Activated CD4-positive, alpha-beta memory T cell treated with anti-CD3 and anti-CD28 coated beads for 36 hours (primary cell): ENCODE data around the gene LYL1. TPM values are rescaled to one million over a fixed set of nuclear protein-coding genes. Genes with fewer than 3 reads are reported as not detected.

ENCODE experiments used
- CTCF ChIA-PET: fragments of 350-600 bp; sonication (Branson Sonifier 250); formaldehyde crosslinking; loops from one replicate; lab custom pipeline; 2021; ENCODE audit warnings: antibody characterized with exemption, inconsistent platforms; lab: Charles Lee
- POLR2A ChIA-PET: fragments of 350-600 bp; sonication (Branson Sonifier 250); formaldehyde crosslinking; loops from one replicate; lab custom pipeline; 2021; ENCODE audit warnings: antibody characterized with exemption; lab: Charles Lee
- DNase-seq: peaks from one replicate; pipeline ENCODE4 v3.0.0-alpha.2; 2020
- H3K27ac Mint-ChIP-seq: one replicate; pipeline ENCODE4 v1.8.0; 2021; ENCODE audit warnings: mixed read lengths
- H3K27me3 Mint-ChIP-seq: one replicate; pipeline ENCODE4 v1.8.0; 2021; ENCODE audit warnings: mixed read lengths
- H3K36me3 Mint-ChIP-seq: one replicate; pipeline ENCODE4 v1.8.0; 2021; ENCODE audit warnings: mixed read lengths
- H3K4me1 Mint-ChIP-seq: one replicate; pipeline ENCODE4 v1.8.0; 2021; ENCODE audit warnings: low read depth, mixed read lengths
- H3K4me3 Mint-ChIP-seq: one replicate; pipeline ENCODE4 v1.8.0; 2021; ENCODE audit warnings: mild to moderate bottlenecking, mixed read lengths
- H3K9me3 Mint-ChIP-seq: one replicate; pipeline ENCODE4 v1.8.0; 2021; ENCODE audit warnings: mixed read lengths
- intact Hi-C: fragments of 100-400 bp; cut with micrococcal nuclease; formaldehyde crosslinking; loops from one replicate; pipeline ENCODE4 v1.15.1; 2023
- total RNA-seq, 2 experiments: library from RNA; stranded (reverse); gene quantifications; one replicate each; pipeline ENCODE4 v1.2.3, GENCODE V29; 2021

LYL1 gene
- total RNA-seq, 2 experiments from 2014 or later: 5.0 to 5.6 TPM

DNA sequence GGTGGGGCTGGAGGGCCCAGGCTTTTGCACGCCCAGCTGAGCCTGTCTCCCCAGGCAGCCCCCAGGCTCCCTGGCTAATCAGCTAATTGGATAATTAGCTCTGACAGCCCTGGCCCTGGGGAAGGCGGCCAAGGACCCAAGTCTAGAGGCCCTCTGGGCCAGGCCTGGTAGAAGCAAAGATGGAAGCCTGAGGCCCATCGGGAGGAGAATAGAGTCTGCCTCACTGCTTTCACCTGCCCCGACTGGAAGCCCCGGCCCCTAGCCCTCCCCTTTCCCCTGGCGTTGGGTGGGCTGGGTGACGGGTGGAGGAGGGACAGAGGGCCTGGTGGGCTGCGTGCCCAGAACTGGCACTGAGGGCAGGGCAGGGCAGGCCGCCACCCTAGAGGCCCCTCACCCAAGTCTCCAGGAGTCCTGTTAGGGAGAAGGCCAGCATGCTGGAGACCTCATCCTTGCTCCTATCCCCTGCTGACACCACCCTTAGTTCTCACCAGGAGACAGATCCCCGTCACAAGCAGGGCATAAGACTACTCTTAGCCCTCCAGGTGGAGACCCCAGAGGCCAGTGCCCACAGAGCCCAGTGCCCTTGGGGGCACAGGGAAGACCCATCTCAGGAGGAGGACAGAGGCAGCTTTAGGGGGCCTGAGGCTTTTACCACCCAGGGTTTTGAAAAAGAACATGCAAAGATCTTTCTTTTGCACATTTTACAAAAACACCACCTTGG is 12.0 kb downstream of the LYL1 start:
- ChIA-PET CTCF (interaction anchor here (1.1 to 8.1 kb wide), 4 partner anchors 31 to 124 kb away, joined by 5 to 182 read pairs (median 66); partner anchors contain the start of gene DAND5), POLR2A (no interaction called here)
- no peak for DNase-seq
- Mint-ChIP-seq H3K27me3 (peaks cover 5% of the 10 kb centered on the region), H3K27ac (no peak overlapping the region), H3K4me3 (no peak overlapping the region), H3K36me3 (no peaks in the 10 kb centered on the region), H3K4me1 (peaks cover 8% of the 10 kb centered on the region), H3K9me3 (no peaks in the 10 kb centered on the region)
- intact Hi-C loops: loop anchor here (5.0 kb wide), 1 partner anchor 58 kb away; no protein-coding TSS in a partner anchor

DNA sequence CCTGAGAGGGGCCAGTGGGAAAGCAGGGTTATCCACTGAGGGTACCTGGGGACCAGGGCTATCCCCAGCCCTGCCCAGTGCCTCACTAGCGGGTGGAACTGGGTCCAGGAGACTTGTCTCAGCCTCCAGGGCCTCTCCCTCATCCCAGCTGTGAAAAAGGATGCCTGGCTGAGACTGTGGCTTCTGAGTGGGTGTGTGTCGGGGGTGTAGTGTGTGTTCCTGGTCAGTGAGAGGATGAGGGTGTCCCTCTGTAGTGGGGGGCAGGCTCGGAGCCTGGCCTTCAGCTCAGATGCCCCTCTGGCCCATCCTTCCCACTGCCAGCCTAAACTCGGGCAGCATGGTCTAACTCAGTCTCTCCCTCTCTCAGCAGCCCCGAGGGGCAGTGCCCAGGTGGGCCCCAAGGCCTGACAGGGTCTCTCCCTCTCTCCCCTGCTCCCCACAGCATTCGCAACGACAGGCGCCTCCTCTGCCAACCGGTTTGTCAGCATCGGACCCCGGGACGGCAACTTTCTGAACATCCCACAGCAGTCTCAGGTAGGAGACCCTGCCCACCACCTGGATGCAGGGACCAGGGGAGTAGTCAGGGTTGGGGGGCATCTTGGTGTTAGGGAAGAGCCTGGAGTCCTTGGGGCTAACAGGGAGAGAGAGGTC is 12.7 kb downstream of the LYL1 start:
- DNase-seq: no peak
- ChIA-PET POLR2A (no interaction called here), CTCF (interaction anchor here (1.1 to 8.1 kb wide), 4 partner anchors 30 to 123 kb away, joined by 5 to 182 read pairs (median 66); partner anchors contain the start of gene DAND5)
- H3K36me3 Mint-ChIP-seq: no peaks in the 10 kb centered on the region
- no peaks in the 10 kb centered on the region for H3K9me3 Mint-ChIP-seq
- intact Hi-C loops: loop anchor here (5.0 kb wide), 1 partner anchor 58 kb away; no protein-coding TSS in a partner anchor
- no peak overlapping the region for H3K4me3 Mint-ChIP-seq
- peaks cover 6% of the 10 kb centered on the region for H3K4me1 Mint-ChIP-seq
- H3K27me3 Mint-ChIP-seq: peaks cover 5% of the 10 kb centered on the region
- no peak overlapping the region for H3K27ac Mint-ChIP-seq

DNA sequence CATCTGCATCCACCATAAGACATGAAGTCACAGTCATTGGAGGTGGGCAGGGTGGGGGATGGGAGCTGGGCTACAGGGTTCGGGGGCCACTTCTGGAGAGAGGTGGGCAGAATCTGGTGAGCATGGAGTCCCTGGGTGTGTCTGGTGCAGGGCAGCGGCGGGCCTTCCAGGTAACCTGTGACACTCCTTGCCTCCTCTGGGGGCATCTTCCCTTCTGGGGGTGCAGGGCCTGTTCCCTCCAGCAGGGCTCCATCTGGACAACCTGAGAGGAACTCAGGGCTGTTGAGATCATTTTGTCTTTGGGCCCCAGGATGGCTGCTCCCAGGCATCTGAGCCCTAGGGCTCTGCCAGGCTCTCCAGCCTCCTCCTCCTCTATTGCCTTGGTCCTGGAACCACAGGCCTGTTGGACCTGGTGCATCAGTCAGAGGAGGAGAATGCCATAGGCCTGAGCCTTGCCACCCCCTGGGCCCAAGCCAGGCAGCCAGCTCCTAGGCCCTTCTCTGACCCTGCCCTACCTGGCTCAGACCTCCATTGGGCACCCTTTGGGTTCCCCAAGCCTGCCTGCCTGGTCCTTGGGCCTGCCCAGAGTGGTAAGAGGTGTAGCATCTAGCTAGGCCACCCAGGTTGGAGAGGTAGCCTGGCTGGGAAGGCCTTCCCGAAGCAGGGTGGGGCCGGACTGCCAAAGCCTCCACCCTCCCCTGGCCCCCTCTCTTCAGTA is 13.4 kb downstream of the LYL1 start:
- DNase-seq: peak; percentile 26
- Mint-ChIP-seq H3K4me1 (no peaks in the 10 kb centered on the region), H3K36me3 (no peaks in the 10 kb centered on the region), H3K4me3 (no peak overlapping the region), H3K27ac (no peak overlapping the region), H3K27me3 (no peaks in the 10 kb centered on the region), H3K9me3 (no peaks in the 10 kb centered on the region)
- intact Hi-C loops: no loop called here
- ChIA-PET CTCF (interaction anchor here (1.1 to 8.1 kb wide), 4 partner anchors 29 to 122 kb away, joined by 5 to 182 read pairs (median 66); partner anchors contain the start of gene DAND5), POLR2A (no interaction called here)

DNA sequence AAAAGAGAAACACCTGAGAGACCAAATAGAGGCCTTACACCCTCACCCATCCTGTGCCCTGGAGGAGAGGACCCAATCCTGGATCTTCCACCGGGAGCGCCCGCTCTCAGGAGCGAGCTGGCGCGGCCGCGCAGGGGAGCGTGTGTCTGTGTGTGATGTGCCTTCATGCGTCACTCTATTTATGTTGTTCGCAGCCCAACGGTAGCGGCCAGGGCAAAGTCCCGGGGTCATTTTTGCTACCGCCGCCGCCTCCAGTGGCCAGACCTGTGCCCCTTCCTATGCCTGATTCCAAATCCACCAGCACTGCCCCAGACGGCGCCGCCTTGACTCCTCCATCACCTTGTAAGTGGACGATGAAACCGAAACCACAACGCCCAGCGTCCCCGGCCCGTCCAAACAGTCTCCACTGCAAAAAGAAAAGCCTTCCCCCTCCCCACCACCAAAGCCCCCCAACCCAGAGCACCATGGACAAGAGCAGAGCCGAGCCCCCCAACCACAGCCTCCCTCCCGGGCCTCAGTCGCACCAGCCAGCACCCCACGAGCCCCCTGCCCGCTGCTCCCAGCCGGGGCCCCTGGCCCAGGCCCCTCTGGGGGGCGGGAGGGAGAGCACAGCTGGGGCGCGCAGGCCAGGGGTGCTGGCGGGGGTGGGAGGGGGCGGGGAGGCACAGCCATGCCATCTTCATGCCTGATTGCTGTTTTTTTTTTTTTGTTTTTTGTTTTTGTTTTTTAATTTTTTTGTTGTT is 14.7 kb downstream of the LYL1 start:
- H3K4me1 Mint-ChIP-seq: no peaks in the 10 kb centered on the region

DNA sequence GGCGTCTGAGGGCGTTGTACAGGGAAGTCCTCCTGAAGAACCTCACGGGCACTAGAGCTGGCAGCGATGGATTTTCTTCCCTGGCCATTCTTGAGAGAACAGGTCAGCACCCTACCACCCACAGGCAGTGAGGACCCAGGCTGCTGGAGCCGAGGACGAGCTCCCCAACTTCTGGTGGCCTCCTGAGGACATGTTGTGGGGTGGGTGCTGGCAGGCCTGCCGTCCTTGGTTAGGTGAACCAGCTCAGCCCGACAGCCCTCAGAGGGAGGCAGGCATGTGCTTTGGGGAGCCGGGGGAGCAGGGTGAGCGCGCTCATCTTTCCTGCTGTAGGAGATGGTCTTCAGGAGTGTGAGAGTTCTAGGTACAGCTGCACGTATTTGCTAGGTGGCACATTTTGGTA is 15.4 kb downstream of the LYL1 start:
- ChIA-PET POLR2A (no interaction called here), CTCF (interaction anchor here (1.3 to 2.3 kb wide), 3 partner anchors 18 to 122 kb away, joined by 6 to 9 read pairs (median 8); no protein-coding TSS in a partner anchor)
- no peak overlapping the region for H3K27ac Mint-ChIP-seq
- no peaks in the 10 kb centered on the region for H3K9me3 Mint-ChIP-seq
- no peaks in the 10 kb centered on the region for H3K27me3 Mint-ChIP-seq
- intact Hi-C loops: no loop called here
- no peak overlapping the region for H3K4me3 Mint-ChIP-seq
- DNase-seq: no peak
- no peaks in the 10 kb centered on the region for H3K36me3 Mint-ChIP-seq
- H3K4me1 Mint-ChIP-seq: no peaks in the 10 kb centered on the region

More for the DNA sequence above, 14.7 kb downstream of the LYL1 start:
- intact Hi-C loops: no loop called here
- Mint-ChIP-seq H3K9me3 (no peaks in the 10 kb centered on the region), H3K4me3 (no peak overlapping the region), H3K27ac (no peak overlapping the region), H3K36me3 (no peaks in the 10 kb centered on the region), H3K27me3 (no peaks in the 10 kb centered on the region)
- DNase-seq: no peak
- CTCF ChIA-PET: interaction anchor here (1.3 to 2.3 kb wide), 2 partner anchors 110 to 122 kb away, joined by 8 to 9 read pairs; no protein-coding TSS in a partner anchor
- POLR2A ChIA-PET: no interaction called here

DNA sequence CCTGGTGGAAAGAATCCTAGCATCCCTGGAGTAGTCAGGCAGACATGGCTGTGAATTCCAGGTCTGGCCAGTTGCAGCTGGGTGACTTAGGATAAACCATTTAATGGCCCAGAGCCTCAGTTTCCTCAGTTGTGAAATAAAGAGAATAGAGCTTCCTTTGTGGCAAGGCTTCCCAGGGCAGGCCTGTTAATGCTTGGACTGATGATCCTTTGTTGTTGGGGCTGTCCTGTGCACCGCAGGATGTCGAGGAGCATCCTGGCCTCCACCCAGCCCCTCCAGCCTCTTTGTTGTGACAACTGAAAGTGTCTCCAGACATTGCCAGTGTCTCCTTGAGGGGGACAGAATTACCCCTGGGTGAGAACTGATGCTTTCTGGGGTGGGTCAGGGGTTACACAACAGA is 16.3 kb downstream of the LYL1 start:
- DNase-seq: no peak
- no peaks in the 10 kb centered on the region for H3K36me3 Mint-ChIP-seq
- H3K27me3 Mint-ChIP-seq: no peaks in the 10 kb centered on the region
- no peak overlapping the region for H3K27ac Mint-ChIP-seq
- intact Hi-C loops: no loop called here
- H3K9me3 Mint-ChIP-seq: no peaks in the 10 kb centered on the region
- H3K4me3 Mint-ChIP-seq: no peak overlapping the region
- H3K4me1 Mint-ChIP-seq: no peaks in the 10 kb centered on the region
- POLR2A ChIA-PET: no interaction called here
- CTCF ChIA-PET: interaction anchor here (0.9 to 2.3 kb wide), 3 partner anchors 18 to 108 kb away, joined by 3 to 9 read pairs (median 6); no protein-coding TSS in a partner anchor

DNA sequence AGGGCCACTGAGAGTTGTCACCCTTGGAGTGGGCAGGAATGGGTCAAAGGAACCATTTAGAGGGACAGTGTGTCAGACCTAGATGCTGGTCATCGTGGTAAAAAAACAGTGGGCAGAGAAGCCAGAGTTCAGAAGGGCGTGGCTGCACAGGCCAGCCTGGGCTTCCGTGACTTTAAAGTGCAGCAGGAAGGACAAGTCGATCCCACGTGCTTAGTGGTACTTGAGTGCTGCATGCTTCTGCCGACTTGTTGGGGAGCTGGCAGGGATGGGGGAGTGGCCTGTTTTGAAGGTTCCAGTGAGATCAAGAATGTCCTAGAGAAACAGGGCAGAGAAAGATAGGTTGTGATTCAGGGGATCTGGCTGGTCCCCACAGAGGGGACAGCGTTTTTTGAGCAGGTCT is 17.0 kb downstream of the LYL1 start:
- Mint-ChIP-seq H3K36me3 (no peaks in the 10 kb centered on the region), H3K4me1 (no peaks in the 10 kb centered on the region), H3K27ac (no peak overlapping the region), H3K27me3 (no peaks in the 10 kb centered on the region), H3K4me3 (no peak overlapping the region), H3K9me3 (no peaks in the 10 kb centered on the region)
- ChIA-PET POLR2A (interaction anchor here (1.0 kb wide), 1 partner anchor 12 kb away, joined by 3 read pairs; no protein-coding TSS in a partner anchor), CTCF (interaction anchor here (0.9 to 2.3 kb wide), 5 partner anchors 8 to 108 kb away, joined by 3 to 9 read pairs (median 6); no protein-coding TSS in a partner anchor)
- DNase-seq: no peak
- intact Hi-C loops: no loop called here

DNA sequence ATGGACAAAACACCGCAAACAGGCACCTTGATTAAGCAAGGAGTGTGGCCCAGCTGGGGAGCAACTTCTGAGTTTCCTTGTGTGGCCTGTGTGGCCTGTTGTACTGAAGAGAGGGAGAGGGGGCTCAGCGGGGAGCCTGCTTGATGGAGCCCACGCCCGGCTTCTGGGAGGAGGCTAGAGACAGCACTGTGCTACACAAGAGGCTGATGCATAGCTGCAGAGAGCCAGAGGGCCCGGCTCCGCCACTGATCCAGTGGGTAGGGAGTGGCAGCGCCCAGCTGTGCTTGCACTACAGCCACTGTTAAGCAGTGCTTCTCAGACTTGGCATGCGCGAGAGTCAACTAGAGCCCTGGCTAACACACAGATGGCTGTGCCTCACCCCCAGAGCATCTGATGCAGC is 19.0 kb downstream of the LYL1 start:
- Mint-ChIP-seq H3K4me1 (no peaks in the 10 kb centered on the region), H3K9me3 (no peaks in the 10 kb centered on the region), H3K4me3 (no peak overlapping the region), H3K27ac (no peak overlapping the region), H3K36me3 (no peaks in the 10 kb centered on the region), H3K27me3 (no peaks in the 10 kb centered on the region)
- CTCF ChIA-PET: interaction anchor here (0.8 to 1.5 kb wide), 3 partner anchors 11 to 106 kb away, joined by 4 to 7 read pairs (median 5); no protein-coding TSS in a partner anchor
- no peak for DNase-seq
- intact Hi-C loops: no loop called here
- POLR2A ChIA-PET: no interaction called here

DNA sequence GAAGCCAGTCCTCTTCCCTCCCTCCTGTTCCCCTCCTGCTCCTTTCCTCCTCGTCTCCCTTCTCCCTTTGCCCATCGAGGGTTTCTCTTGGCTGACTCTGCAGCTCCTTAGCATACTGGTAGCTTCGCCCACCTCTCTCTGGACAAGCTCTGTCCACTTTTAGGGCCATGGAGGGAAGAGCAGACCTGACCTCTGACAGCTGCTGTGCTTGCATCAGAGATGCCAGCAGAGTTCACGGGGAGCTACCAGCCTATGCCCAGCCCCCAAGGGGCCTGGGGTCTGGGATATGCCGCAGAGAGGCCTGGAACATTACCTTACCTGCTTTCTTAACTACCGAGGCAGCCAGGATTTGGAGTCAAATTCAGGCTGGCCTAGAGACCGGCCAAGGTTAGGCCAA is 19.7 kb downstream of the LYL1 start:
- no peaks in the 10 kb centered on the region for H3K36me3 Mint-ChIP-seq
- DNase-seq: no peak
- no peaks in the 10 kb centered on the region for H3K27me3 Mint-ChIP-seq
- intact Hi-C loops: no loop called here
- H3K27ac Mint-ChIP-seq: no peak overlapping the region
- H3K4me3 Mint-ChIP-seq: no peak overlapping the region
- H3K9me3 Mint-ChIP-seq: no peaks in the 10 kb centered on the region
- POLR2A ChIA-PET: no interaction called here
- CTCF ChIA-PET: interaction anchor here (0.6 to 1.5 kb wide), 4 partner anchors 11 to 117 kb away, joined by 3 to 7 read pairs (median 4); no protein-coding TSS in a partner anchor
- H3K4me1 Mint-ChIP-seq: no peaks in the 10 kb centered on the region

DNA sequence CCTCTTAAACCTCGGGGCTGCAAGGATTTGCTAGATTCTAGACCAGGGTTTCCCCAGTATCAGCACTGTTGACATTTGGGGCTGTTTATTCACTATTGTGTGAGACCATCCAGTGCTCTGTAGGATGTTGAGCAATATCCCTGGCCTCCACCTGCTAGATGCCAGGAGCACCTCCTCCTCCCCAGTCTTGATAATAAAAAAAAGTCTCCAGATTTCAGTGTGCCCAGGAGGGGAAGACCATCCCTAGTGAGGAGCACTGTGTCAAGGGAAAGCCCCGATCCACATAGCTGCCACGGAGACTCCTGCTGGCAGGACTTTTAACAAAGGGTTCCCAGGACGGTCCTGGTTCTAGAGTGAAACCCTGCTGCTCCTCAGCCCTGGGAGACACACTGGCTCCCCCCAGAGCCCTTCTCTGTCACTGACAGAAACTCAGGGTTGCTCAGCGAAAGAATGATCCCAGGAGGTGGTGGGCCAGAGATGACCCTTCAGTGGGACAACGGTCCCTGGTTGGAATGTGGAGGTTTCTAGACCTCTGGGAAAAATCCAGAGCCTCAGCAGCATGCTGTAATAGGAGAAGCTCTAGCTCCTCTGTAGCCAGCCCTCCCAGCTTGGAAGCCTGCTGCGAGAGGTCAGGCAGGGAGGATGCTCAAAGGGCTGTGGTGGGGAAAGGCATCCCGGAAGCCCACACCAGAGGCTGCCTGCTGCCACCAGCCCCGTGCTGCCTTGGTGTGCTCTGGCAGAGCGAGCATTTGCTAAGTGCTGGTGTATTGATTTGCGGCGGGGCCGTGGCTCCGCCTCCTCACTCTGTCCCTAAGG is 20.3 kb downstream of the LYL1 start:
- ChIA-PET POLR2A (no interaction called here), CTCF (interaction anchor here (0.6 to 1.5 kb wide), 4 partner anchors 21 to 117 kb away, joined by 3 to 7 read pairs (median 4); no protein-coding TSS in a partner anchor)

More for the DNA sequence above, 20.3 kb downstream of the LYL1 start:
- Mint-ChIP-seq H3K27me3 (no peaks in the 10 kb centered on the region), H3K4me3 (no peak overlapping the region), H3K9me3 (no peaks in the 10 kb centered on the region), H3K36me3 (no peaks in the 10 kb centered on the region), H3K27ac (no peak overlapping the region), H3K4me1 (no peaks in the 10 kb centered on the region)
- intact Hi-C loops: no loop called here
- no peak for DNase-seq
